Smooth muscle cell (in vitro differentiated cells): ENCODE results near the gene OR13C4. TPM values are rescaled to one million over a fixed set of nuclear protein-coding genes. Genes with fewer than 3 reads are reported as not detected.

ENCODE experiments used
- DNase-seq: peaks from one replicate; lab custom pipeline; 2025; ENCODE audit not compliant: unreplicated experiment; lab: John Stamatoyannopoulos, UW
- H2AFZ ChIP-seq: fragments of 200-600 bp; sonication (generic); 2 replicates; pipeline ENCODE4 v1.6.0; 2016; ENCODE audit warnings: antibody characterized with exemption, low read depth, mild to moderate bottlenecking
- H3F3A ChIP-seq: fragments of 200-600 bp; sonication (generic); 2 replicates; pipeline ENCODE4 v1.6.0; 2017; ENCODE audit warnings: antibody characterized with exemption, low read depth
- H3K27ac ChIP-seq: fragments of 200-600 bp; sonication (generic); 2 replicates; pipeline ENCODE4 v1.5.1; 2016; ENCODE audit warnings: low read depth, mild to moderate bottlenecking
- H3K27me3 ChIP-seq: fragments of 200-600 bp; sonication (generic); 2 replicates; pipeline ENCODE4 v1.6.1; 2016; ENCODE audit warnings: low read depth, mild to moderate bottlenecking
- H3K36me3 ChIP-seq: fragments of 200-600 bp; sonication (generic); 2 replicates; pipeline ENCODE4 v1.5.1; 2016; ENCODE audit warnings: low read depth
- H3K4me1 ChIP-seq: fragments of 200-600 bp; sonication (generic); 2 replicates; pipeline ENCODE4 v1.5.1; 2016; ENCODE audit warnings: low read depth
- H3K4me2 ChIP-seq: fragments of 200-600 bp; sonication (generic); 2 replicates; pipeline ENCODE4 v1.6.0; 2016; ENCODE audit warnings: mild to moderate bottlenecking
- H3K4me3 ChIP-seq: fragments of 200-600 bp; sonication (generic); 2 replicates; pipeline ENCODE4 v1.5.1; 2016; ENCODE audit warnings: mild to moderate bottlenecking
- H3K79me2 ChIP-seq: fragments of 200-600 bp; sonication (generic); 2 replicates; pipeline ENCODE4 v1.6.0; 2016; ENCODE audit warnings: low read depth, mild to moderate bottlenecking
- H3K9ac ChIP-seq: fragments of 200-600 bp; sonication (generic); 2 replicates; pipeline ENCODE4 v1.6.0; 2016; ENCODE audit warnings: low read depth
- H3K9me3 ChIP-seq: fragments of 200-600 bp; sonication (generic); replicated peaks from 2 replicates; pipeline ENCODE4 v1.5.1; 2016; ENCODE audit warnings: low read depth
- H4K20me1 ChIP-seq: fragments of 200-600 bp; sonication (generic); 2 replicates; pipeline ENCODE4 v1.6.0; 2016; ENCODE audit warnings: low read depth
- CTCF ChIP-seq: fragments of 200-600 bp; sonication (generic); IDR thresholded peaks from 2 replicates; pipeline ENCODE4 v1.5.1; 2017; ENCODE audit warnings: borderline replicate concordance, mild to moderate bottlenecking, antibody characterized with exemption; ENCODE audit not compliant: insufficient read depth, poor library complexity, severe bottlenecking
- WGBS: methylation state at CpG from one replicate; pipeline ENCODE4 v1.1.7; 2016; ENCODE audit warnings: low lambda C conversion rate; 5-methylcytosine and 5-hydroxymethylcytosine counted together
- polyA plus RNA-seq: library from polyadenylated mRNA; unstranded; fragments of >200 nt; fragmentation: Nextera tagmentation; extraction: Ambion mirVana; gene quantifications from 2 replicates; pipeline ENCODE4 v1.2.1, GENCODE V29; 2016
- total RNA-seq: library from RNA; depleted of rRNA; stranded (reverse); fragments of >200 nt; gene quantifications from 2 replicates; pipeline ENCODE4 v1.2.3, GENCODE V29; 2014

Gene OR13C4
- total and polyA plus RNA-seq, 2 experiments from 2014 or later: not detected

GRCh38 chr9:104514901-104515300 lies 12.1 kb downstream of the OR13C4 start:
- Histone ChIP-seq H3K27ac (no peak overlapping the region), H3K9me3 (no peaks in the 10 kb centered on the region), H2AFZ (no peak overlapping the region), H3K4me1 (no peaks in the 10 kb centered on the region), H4K20me1 (no peaks in the 10 kb centered on the region), H3K27me3 (no peaks in the 10 kb centered on the region), H3K9ac (no peak overlapping the region), H3K4me3 (no peak overlapping the region), H3K79me2 (no peaks in the 10 kb centered on the region), H3K4me2 (no peak overlapping the region), H3K36me3 (no peaks in the 10 kb centered on the region), H3F3A (no peaks in the 10 kb centered on the region)
- WGBS: 77% methylated on average over 5 of the region's 5 CpGs
- no peak for TF ChIP-seq CTCF
- no peak for DNase-seq

DNA sequence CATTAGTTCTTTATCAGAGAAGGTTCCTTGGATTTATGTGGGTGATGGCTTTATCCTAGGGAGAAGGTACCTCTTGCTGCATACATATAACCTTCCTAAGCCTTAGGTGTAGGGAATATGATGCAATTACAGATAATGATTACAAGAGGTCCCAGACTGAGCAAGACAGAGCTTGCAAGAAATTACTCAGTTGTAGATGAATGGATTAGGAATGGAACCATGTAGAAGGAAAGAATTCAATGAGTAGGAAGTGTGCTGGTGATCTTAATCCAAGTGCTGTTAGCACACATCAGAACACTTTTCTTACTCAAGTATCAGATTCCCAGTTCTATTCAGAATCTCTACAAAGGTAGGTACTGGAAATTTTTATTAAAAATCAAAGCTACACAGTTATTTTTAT lies 20.4 kb downstream of the OR13C4 start:
- DNase-seq: no peak
- Histone ChIP-seq H3F3A (no peaks in the 10 kb centered on the region), H4K20me1 (no peaks in the 10 kb centered on the region), H3K4me2 (no peak overlapping the region), H3K27me3 (no peaks in the 10 kb centered on the region), H3K4me3 (no peak overlapping the region), H3K79me2 (no peaks in the 10 kb centered on the region), H2AFZ (no peak overlapping the region), H3K4me1 (no peaks in the 10 kb centered on the region), H3K27ac (no peak overlapping the region), H3K9ac (no peak overlapping the region), H3K9me3 (no peaks in the 10 kb centered on the region), H3K36me3 (no peaks in the 10 kb centered on the region)
- no peak for TF ChIP-seq CTCF

- H3F3A ChIP-seq: no peaks in the 10 kb centered on the region
- no peaks in the 10 kb centered on the region for H3K27me3 ChIP-seq
- H2AFZ ChIP-seq: no peak within 1 kb of the TSS
- H4K20me1 ChIP-seq: no peaks in the 10 kb centered on the region
- H3K4me2 ChIP-seq: no peak within 1 kb of the TSS
- no peak within 1 kb of the TSS for H3K27ac ChIP-seq
- no peak within 1 kb of the TSS for H3K9ac ChIP-seq
- H3K9me3 ChIP-seq: no peaks in the 10 kb centered on the region
- H3K79me2 ChIP-seq: no peaks in the 10 kb centered on the region
- no peaks in the 10 kb centered on the region for H3K4me1 ChIP-seq
- no peaks in the 10 kb centered on the region for H3K36me3 ChIP-seq
- DNase-seq: no peak
- no peak within 1 kb of the TSS for H3K4me3 ChIP-seq
- 83% methylated on average over 5 of the region's 5 CpGs for WGBS
- no peak for TF ChIP-seq CTCF
Observed at GRCh38 chr9:104503963-104504362, 23.0 kb downstream of the OR13C4 start, which contains the start of gene OR13F1. TSS of gene OR13F1 (plus strand) at chr9:104504263. CDS start at chr9:104504263, 0 bp downstream.

GRCh38 chr9:104503440-104503839 lies 23.6 kb downstream of the OR13C4 start:
- Histone ChIP-seq H4K20me1 (no peaks in the 10 kb centered on the region), H3K36me3 (no peaks in the 10 kb centered on the region), H3K4me2 (no peak overlapping the region), H3K4me1 (no peaks in the 10 kb centered on the region), H3K4me3 (no peak overlapping the region), H3K27me3 (no peaks in the 10 kb centered on the region), H3F3A (no peaks in the 10 kb centered on the region), H3K27ac (no peak overlapping the region), H3K79me2 (no peaks in the 10 kb centered on the region), H2AFZ (no peak overlapping the region), H3K9ac (no peak overlapping the region), H3K9me3 (no peaks in the 10 kb centered on the region)
- no peak for TF ChIP-seq CTCF
- no peak for DNase-seq
